CD4-positive, alpha-beta T cell treated with Interferon alpha-2 for 1 hour (primary cell): Measurements from ENCODE around the gene NFYC.

ENCODE experiments used
- DNase-seq, 2 donors: peaks; one replicate each; pipeline ENCODE4 v3.0.0-alpha.2; 2020 to 2022

Gene NFYC

DNA sequence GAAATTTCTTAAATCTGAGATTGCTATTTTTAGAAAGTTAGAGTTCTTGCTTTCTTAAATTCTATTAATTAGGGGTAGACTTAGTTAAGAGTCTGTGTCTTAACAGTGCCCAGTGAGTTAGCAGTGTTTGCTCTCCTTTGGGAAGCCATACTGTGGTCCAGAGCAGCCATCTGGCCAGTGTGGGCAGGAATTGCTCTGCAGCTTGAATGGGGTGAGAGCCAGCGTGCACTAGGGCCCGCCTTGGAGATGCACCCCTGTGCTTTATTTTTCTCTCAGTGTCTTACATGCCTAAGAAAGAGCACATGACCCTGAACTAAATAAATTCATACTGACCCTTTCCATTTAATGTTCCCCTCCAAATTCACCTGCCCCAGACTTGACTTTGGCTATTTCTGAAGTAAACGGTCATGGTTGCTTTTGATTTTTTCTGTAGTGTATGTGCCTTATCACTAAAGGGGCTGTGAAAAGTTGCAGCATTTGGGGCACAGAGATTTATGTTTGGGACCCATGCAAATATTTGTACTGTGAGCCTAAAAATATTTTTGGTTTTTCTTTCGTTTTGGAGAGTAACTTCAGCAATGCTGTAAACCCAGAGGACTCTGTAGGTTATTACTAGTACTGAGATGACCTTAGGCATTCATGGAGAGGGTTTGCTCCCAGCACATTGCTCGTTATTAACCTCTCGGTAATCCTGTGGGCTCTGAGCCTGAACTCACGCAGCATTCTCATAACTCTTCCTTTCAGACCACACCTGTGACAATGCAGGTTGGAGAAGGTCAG, 70.8 kb downstream of the NFYC start:
- DNase-seq: no peak

DNA sequence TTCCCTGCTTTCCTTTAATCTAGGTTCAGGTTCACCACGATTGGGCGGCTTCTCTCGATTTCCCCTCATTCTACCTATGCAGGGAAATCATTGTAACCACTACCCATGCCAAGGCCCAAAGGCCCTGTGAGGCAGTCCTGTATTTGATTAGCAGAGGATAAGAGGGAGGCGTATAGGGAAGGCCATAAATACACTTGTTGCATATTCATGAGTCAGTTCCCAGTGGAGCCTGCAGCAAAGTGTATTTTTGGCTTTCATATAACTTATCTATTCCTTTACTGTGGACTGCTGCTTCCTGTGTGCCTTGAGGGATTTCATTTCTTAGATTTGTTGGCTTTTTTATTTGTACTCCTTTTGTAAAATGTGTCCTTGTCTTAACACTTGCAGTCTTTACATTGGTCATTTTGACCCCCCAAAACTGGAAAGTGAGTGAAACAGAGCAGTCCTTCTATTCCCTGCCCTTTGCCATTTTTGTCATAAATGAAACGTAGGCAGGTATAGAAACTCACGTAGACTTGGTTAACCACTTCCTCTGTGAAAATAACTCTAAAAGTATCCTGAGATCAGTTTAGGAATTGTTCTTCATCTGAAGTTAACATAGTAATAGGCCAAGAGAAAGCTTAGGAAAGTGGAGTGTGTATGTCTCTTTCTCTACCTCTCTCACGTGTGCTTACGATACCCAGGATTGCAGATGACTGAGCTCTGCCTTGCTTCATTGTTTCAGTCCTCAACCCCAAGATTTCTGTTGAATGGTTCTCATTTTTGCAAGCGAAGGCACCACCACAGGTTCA, 72.4 kb downstream of the NFYC start:
- DNase-seq: peak in 1 of 2 donors; percentile 10

DNA sequence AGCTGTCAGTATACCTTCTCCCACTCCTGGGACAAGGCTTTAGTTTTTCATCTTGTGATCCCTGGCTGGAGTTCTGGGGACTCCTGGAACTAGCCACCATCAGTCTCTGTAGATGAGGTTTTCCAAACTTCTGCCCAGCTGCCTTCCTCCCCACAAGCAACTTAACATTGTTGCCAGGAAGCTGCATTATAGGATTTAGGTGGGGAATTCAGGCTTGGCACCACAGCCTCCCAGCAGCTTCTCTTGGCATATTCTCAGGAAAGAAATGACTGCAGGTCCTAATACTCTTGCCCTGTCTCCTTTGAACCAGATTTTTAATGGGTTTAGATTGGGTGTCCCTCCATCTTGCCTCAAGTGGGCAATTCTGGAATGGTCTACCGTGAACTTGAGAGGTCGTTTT, 73.5 kb downstream of the NFYC start:
- DNase-seq: no peak

DNA sequence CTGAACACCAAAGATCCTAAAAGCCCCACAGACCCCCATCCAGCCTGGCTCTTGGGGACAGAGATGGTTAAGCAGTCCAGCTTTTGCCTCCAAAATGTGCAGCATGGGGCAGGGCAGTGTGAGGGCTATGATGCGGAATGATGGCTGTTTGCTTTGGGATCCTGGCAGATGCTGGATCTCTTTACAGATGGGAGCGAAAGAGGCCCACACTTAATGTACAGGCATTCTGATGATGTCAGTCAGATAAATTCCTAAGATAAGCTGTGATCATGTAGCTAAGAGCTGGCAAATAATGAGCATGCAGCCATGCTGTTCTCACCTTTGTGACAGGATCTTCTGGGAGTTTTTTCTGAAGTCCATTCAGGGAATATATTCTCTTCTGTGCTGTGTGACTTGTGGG, 74.5 kb downstream of the NFYC start:
- no peak for DNase-seq

DNA sequence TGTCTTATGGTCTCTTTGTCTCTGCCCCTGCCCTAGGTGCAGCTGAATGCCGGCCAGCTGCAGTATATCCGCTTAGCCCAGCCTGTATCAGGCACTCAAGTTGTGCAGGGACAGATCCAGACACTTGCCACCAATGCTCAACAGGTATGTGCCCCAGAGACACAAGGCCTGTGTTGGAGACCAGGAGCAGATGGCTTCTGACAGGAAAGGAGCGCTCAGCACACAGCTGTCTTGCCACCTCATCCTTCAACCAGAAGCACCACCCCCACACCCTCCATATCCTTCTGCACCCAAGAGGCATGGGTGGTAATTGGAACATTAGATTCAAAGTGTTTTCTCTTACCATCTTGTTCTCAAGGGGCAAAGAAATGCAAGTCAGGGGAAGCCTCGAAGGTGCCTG, 75.1 kb downstream of the NFYC start:
- no peak for DNase-seq

DNA sequence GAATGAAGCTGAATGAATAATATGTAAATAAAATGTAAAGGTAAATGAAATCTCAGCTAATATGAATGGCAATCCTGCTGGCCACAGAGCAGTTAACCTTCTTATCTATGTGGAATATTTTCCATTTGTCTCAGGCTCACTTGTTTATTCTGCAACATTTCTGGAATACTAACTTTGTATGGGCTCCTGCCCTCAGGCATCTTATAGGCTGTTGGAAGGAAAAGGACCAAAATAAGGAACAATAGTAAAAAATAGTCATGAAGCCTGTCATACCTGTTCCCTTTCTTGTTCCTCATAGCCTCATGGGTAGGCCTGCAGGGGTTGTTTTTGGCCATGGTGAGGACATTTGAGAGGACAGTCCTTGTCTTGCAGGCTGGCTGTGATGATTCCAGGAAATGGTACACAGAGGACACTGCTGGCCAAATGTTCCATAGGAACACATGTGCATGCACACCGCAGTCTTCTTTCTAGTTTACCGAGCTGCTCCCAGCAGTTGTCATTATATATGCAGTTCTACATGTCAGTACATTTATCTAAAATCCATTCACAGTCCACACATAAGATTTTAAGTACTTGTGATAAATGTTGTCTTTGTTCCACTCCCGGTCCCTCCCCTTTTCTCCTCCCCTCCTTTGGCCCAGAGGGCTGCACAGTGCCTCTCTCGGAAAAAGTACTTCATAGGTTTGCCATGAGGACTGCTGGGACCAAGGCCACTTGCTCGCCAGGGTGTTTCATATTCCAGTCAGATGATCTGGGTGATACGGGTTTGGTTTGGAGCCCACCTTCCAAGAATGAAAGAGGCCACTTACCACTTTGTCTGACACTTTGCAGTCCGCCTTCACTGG, 76.9 kb downstream of the NFYC start:
- no peak for DNase-seq

DNA sequence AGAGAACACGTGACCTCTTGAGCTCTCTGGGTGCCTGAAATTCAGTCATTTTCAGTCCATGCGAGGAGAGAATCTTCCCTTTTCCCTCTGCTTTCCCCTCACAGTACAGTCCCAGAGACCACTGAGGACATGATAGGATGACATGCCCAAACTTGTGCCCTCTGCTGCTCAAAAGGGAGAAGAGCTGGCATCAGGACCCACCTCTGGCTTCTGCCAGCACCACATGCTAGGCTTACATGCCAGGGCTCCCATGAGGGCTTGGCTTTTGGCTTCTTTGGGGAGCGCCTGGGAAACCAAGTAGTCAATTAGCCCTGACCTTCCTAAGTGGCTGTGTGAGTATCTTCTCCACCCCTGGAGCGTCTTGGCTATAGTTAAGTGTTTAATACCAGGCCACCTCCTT, 78.3 kb downstream of the NFYC start:
- DNase-seq: no peak

DNA sequence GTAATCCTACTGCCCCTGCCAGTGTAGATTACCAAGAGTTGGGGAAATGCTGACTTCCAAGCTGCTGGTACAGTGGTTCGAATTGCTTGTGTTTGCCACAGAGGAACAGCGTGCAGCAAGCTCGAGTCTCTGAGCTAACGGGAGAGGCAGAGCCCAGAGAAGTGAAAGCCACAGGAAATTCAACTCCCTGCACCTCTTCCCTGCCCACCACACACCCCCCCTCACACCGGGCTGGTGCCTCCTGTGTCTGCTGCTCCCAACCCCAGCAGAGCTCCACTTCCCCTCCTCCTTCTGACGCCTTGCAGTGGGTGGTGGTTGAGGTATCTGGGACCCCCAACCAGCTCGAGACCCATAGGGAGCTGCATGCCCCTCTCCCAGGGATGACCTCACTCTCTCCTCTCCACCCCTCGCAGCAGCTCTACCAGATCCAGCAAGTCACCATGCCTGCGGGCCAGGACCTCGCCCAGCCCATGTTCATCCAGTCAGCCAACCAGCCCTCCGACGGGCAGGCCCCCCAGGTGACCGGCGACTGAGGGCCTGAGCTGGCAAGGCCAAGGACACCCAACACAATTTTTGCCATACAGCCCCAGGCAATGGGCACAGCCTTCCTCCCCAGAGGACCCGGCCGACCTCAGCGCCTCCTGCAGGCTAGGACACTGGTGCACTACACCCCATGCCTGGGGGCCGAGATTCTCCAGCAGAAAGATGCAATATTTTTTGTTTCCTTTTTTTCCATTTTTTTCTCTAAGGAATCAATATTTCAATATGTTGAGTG, 79.0 kb downstream of the NFYC start:
- DNase-seq: no peak

DNA sequence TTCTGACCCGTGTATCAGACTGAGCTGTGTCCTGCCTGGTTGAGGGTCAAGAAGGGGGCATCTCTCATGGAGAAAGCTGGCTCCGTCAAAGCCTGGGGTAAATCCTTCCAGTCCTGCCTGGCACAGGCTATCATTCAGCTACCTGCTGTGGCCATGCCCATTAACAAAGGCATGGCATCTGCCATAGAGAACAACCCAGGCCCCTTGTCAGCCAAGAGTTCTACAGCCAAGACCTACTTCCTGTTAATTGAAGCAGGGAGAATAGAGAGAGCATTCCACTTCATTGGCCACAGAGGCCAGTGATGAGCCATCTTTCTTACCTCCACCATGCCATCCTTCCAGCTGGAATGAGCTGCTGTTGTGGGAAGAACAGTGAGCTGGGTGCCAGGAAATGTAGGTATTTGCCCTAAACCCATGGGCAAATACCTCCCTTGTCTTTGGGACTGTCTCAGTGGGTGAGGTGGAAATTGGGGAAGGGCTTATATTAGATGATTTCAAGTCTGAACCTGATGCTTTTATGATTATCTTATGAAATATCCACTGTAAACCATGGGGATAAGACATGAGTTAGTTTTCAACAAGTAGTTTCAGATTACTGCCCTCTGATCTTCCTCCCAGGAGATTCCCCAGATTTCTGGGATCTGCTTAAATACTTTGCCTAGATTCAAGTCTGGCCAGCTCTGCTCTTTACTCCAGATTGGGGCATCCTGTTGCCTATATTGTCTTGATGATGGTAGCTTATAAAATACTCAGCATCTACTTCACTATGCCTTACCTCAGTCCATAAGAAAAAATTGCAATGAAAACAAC, 80.8 kb downstream of the NFYC start:
- no peak for DNase-seq

DNA sequence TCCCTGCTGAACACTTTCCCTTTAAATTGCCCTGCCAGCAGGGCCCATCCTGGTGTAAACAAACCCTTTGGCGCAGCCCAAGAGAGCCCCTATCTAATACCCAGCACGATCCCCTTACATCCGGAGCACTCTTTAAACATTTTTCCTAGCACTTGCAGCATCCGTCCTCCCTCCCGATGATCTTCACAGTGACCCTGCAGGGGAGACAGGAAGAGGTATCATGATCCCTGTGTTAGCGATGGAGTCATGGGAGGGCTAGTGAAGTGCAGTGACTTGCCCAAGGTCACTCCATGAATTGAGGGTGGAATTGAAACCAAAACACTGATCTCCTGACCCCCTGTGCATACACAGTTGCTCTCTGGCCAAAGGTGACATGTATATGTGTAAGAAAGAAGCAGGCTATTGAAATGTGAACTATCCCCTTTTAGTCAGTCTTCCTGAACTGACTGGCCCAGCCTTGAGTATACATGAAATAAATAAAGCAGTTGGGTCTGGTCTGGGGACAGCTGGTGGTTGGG, 82.3 kb downstream of the NFYC start:
- DNase-seq: no peak

DNA sequence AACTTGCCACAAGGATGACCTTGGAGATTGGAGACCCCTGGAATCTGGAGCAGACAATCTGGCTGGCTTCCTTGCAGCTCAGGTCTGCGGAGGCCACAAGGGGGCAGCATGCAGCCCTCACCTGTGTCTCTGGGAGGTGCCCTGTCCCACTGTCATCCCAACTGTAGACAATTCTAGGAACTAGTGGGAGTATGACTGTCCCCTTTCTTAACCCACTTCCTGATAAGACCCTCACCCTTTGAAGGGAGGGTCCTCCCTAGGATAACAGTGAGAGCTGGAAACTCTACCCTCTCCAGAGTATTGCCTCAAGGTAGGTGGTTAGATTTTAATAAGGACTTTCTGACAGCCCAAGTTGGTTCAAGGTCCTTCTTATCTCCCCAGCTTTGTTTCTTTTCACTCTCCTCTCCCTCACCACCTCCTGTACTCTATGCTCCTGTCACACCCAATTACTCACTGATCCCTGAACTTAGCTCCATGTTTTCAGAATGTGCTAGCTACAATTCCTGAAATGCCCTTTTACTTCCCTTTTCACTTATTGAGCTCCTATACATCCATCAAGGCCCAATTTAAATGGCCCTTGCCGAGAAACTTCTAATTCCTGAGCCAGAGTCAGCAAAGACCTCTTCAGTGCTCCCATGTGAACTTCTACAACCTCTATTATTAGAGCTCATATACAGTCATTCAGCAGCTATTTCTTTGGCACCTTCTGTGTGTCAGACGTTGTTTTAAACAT, 82.9 kb downstream of the NFYC start:
- DNase-seq: peak; percentile 38 to 68

DNA sequence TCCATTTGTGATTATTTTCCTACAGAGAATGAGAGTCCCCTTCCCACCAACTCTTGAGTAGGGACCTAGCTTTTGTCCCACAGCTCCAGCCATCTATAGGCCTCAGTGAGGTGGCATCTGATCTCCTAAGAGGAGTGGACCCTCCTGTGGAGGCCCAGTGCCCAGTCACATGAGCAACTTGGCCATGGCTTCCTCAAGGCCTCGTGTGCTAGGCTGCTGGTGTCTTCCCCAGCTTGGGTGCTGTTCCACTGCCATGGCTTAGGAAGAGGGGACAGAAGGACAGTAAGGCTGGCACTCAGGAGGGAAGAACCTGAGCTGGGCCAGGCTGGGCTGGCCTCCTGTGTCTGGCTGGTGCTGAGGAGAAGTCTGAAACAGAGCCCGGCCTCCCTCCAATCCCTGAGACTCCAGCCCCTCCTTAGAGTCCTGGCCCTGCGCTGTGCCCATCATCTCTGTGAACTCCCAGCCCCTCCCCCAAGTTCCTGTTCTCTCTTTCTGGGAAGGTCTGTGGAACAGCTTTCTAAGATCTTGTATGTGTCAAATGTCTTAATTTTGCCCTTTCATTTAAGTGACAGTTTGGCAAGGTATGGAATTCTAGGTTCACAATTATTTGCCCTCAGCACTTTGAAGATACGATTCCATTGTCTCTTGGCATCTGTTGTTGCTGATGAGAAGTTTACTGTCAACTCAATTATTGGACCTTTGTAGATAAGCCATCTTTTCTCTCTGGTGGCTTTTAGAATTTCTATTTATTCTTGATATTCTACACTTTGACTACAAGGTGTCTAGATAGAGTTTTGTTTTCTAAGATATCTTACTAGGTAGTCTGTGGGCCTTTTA, 85.0 kb downstream of the NFYC start:
- no peak for DNase-seq

DNA sequence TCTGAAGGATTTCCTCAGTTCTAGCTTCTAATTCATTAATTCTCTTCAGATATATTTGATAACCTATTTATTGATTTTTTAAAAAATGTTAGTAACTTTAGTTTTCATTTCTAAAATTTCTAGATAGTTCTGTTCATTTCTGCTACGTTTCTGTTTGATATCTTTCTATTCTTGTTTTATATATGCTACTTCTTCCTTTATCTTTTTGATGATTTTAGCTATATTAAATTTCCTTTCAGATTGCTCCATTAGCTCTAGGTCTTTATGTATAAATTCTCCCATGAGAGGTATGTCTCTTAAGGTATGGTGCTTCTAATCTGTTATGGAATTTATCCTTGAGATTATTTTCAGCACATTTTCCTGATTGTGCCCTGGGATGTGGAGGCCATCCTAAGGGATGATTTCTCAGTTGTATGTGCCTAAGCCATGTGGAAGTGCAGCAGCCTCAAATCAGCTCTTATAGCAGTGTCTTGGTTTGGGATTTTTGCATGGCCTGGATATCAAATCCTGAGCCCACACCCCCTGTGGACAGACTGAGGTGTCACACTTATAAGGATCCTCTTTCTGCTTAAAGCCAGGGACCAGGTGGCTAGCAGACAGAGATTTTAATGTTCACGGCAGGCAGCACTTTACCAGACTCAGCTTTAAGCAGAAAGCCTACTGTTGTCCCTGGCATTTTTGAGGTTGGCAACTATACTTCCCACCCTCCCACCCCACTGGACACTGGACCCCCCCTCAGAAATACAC, 85.9 kb downstream of the NFYC start:
- no peak for DNase-seq

DNA sequence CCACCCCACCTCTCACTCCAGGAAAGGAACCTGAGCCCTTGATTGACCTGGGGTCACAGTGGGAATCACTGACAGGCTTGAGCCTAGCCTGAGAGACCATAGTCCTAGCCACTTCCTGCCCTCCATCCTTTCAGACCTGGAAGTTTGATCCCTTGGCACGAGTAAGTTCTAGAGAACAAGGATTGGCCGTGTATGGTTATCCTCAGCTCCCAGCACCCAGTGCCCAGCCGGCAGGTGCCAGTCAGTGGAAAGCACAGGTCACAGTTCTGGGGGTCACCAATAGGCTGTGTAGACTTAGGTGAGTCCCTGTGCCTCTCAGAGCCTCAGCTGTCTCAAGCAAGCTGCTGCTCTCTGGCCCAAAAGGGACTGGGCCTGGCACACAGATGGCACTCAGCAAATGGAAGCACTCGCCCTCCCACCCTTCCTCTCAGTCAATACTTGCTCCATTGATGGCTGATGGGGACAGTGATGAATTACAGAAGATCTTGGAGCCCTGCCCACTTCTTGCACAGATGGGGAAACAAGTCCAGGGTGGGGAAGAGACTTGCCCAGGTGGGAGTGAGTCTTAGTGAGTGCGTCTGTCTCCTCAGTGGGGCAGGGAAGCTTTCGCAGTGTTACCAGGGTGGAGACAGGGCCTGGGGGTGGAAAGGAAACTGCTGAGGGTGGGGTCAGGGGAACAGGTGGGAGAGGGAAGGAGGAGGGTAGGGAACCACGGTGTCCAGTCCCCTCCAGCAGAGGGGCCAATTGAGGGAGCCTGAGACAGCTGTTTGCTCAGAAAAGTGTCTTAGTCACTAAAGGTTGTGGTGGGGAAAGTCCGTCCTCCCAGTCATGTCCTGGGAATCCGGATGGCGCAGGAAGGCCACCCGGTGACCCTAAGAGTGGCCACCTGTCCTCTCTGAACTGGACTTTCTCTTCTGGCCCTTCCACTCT, 89.4 kb downstream of the NFYC start:
- no peak for DNase-seq

DNA sequence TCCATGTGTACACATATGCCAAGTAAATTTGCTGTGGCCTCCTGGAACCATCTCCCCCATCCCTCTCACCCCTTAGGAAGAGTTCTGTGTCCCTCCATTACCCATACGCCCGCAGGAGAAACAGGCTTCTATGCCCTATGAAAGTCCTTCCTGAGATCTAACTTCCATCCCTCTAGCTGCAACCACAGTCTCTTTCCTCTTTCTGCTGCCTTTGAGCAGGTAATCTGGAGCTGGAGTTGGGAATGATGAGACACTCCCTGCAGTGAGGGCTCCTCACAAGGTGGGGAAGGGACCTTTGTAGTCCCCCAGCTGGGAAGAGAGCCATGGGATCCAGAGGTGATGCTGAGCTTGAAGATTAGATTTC, 90.1 kb downstream of the NFYC start:
- no peak for DNase-seq

DNA sequence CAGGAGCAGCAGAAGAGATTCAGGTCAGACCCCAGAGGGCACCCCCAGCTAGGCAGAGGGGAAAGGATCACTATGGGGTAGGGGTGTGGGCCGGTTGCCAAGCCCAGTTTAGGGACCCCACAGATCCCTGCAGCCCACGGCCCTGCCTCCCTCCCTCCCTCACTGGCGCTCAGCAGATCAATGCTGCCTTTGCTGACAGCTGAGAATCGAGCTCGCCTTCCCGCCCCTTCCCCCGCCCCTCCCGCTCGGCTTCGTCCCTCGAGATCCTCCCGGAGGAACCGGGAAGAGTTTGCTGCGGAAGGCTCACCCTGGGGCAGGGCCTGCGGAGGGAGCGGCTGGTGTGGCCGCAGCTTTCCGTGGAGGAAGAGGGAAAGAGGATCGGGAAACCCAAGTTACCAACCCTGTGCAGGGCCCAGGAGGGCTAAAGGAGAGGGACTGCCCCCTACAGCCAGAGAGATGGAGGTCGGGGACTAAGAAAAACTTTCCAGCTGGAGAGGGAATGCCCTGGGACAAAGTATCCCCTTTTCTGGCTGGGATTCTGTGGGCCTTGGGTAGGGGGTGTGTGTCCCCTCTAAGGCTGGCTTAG, 91.0 kb downstream of the NFYC start:
- DNase-seq: no peak
